ENCODE results near the gene C14orf119. TPM values are rescaled to one million over a fixed set of nuclear protein-coding genes. Genes with fewer than 3 reads are reported as not detected.

C14orf119 gene
- total RNA-seq, 4 donors from 2014 or later = 21.3 to 37.1 (median 28.9) TPM

DNA sequence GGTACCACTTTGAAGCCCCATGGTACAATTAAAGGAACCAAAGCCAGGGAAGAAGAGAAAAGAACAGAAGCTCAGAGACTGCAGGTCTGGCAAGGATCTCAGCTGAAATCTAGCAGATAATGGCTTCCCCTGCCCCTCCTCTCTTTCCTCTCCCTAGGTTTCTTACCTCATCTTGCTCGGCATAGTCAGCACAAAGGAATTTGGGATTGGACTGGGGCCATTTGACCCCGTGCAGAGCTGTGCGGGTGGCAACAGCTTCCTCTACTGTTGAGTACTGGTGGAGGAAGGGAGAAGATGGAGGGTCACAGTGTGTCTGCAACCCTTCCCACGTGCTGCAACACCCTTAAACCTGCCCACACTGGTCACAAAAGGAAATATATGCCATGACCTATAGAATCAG is 33.3 kb upstream of the C14orf119 start:
- no peaks in the 10 kb centered on the region for H3K9me3 ChIP-seq
- 28 to 49% methylated on average over 4 of the region's 4 CpGs for WGBS, 2 donors
- TF ChIP-seq, protein P1, sequence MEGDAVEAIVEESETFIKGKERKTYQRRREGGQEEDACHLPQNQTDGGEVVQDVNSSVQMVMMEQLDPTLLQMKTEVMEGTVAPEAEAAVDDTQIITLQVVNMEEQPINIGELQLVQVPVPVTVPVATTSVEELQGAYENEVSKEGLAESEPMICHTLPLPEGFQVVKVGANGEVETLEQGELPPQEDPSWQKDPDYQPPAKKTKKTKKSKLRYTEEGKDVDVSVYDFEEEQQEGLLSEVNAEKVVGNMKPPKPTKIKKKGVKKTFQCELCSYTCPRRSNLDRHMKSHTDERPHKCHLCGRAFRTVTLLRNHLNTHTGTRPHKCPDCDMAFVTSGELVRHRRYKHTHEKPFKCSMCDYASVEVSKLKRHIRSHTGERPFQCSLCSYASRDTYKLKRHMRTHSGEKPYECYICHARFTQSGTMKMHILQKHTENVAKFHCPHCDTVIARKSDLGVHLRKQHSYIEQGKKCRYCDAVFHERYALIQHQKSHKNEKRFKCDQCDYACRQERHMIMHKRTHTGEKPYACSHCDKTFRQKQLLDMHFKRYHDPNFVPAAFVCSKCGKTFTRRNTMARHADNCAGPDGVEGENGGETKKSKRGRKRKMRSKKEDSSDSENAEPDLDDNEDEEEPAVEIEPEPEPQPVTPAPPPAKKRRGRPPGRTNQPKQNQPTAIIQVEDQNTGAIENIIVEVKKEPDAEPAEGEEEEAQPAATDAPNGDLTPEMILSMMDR (IDR thresholded peaks at IDR 0.05) = no peak
- no peak for TF ChIP-seq POLR2A (IDR thresholded peaks at IDR 0.05)
- no peak overlapping the region for H3K4me3 ChIP-seq (replicated peaks in 1 of 3)
- H3K27me3 ChIP-seq = no peaks in the 10 kb centered on the region
- peak; percentile 71 to 84 for DNase-seq
- peaks cover 4 to 10% of the 10 kb centered on the region in 2 donors for H3K4me1 ChIP-seq
- peak overlapping the region; percentile 7 to 45 (median 22) for H3K27ac ChIP-seq
- intact Hi-C loops (cut with DNase I) = no loop called here
- H3K36me3 ChIP-seq = peaks cover 66 to 72% of the 10 kb centered on the region in 2 donors

DNA sequence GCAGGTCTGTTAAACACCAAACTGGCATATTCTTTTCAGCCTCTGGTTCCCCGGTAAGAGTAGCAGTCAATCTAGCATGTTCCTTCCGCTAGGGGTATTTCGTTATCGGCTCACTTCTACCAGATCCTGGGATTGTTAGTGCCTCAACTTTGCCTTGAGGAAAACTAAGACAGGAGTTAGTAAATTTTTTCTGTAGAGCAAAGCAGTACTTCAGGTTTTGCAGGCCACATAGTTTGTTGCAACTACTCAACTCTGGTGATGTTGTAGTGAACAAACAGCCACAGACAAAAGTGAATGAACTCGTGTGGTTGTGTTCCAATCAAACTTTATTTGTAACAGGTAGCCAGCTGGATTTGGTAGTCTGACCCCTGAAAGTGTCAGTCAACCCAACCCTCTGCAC is 31.7 kb upstream of the C14orf119 start:
- DNase-seq = no peak
- Histone ChIP-seq H3K27me3 (no peaks in the 10 kb centered on the region), H3K36me3 (peaks cover 81 to 86% of the 10 kb centered on the region in 2 donors), H3K4me3 (replicated peaks in 1 of 3) (no peak overlapping the region), H3K4me1 (peaks cover 4 to 6% of the 10 kb centered on the region in 2 donors), H3K9me3 (no peaks in the 10 kb centered on the region), H3K27ac (no peak overlapping the region)
- TF ChIP-seq, protein P1 (IDR thresholded peaks at IDR 0.05) = no peak
- TF ChIP-seq POLR2A (IDR thresholded peaks at IDR 0.05) = no peak
- intact Hi-C loops (cut with DNase I) = no loop called here
- 92 to 96% methylated on average over 5 of the region's 5 CpGs for WGBS, 2 donors

DNA sequence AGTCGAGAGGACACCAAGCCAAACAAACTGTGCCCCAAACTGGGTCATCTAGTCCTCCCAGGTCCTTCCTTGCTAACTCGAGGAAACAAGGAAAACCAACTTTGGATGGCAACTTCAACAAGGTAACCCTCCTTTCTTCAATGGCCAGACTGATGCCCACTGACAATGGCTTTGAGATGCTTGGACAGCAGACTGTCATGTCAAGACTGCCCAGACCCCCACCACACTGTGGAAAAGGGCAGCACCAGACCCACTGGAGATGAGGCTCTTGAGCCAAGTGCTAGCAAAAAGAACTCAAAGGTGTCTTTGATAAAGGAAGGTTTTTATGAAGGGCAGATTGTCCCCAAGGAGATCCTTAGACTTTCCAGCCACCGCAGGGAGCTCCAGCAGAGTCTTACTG is 28.9 kb upstream of the C14orf119 start:
- H3K4me1 ChIP-seq = peaks cover 12 to 13% of the 10 kb centered on the region in 2 donors
- H3K4me3 ChIP-seq (replicated peaks in 1 of 3) = no peak overlapping the region
- TF ChIP-seq POLR2A (IDR thresholded peaks at IDR 0.05) = no peak
- TF ChIP-seq, protein P1 (IDR thresholded peaks at IDR 0.05) = no peak
- no peaks in the 10 kb centered on the region for H3K27me3 ChIP-seq
- DNase-seq = no peak
- 84 to 85% methylated on average over 3 of the region's 3 CpGs for WGBS, 2 donors
- no peaks in the 10 kb centered on the region for H3K9me3 ChIP-seq
- peaks cover 57 to 61% of the 10 kb centered on the region in 2 donors for H3K36me3 ChIP-seq
- intact Hi-C loops (cut with DNase I) = loop anchor here (5.0 kb wide), 1 partner anchor 46 kb away; no protein-coding TSS in a partner anchor
- no peak overlapping the region for H3K27ac ChIP-seq

DNA sequence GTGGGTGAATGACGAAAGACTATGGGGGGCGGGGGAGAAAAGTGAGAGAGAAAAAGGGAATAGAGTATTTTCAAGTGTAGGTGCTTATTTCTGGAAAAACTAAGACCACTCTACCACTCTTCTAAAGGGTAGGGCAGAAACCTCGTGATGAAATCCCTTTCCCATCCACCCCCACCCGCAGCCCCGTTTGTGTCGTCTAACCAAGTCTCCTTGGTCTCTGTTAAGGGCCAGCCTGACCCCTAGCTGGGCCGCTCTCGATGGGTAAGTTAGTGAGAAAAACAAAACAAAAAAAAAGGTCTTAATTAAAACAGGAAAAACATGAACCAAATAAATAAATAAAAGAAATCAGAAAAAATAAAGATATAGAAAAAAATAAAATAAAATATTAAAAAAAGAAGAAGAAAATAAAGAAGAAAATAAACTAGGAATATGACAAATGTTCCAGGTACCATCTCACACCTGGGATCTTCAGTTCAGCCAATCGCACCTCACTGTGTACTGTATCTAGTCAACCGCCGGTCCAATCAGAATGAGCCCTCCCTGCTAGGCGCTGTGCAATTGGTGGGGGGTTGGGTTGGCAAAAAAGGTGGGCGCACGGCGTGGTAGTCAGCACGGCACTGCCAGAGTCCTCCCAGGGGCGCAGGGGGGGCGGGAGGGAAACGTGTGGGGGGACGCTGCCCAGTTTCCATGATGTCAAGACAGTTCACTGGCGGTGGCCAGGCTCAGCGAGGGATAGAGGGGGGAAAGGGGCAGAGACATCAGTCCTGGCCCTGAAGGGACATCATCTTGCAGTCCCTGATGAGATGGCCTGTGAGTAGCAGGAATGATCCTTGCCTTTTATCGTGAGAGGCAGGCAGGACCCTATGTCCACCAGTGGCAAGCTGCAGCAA is 28.2 kb upstream of the C14orf119 start:
- Histone ChIP-seq H3K9me3 (no peaks in the 10 kb centered on the region), H3K27ac (no peak overlapping the region), H3K36me3 (peaks cover 53 to 59% of the 10 kb centered on the region in 2 donors), H3K4me1 (peaks cover 17% of the 10 kb centered on the region in 2 donors), H3K27me3 (no peaks in the 10 kb centered on the region), H3K4me3 (replicated peaks in 1 of 3) (no peak overlapping the region)
- no peak for TF ChIP-seq POLR2A (IDR thresholded peaks at IDR 0.05)
- TF ChIP-seq, protein P1 (IDR thresholded peaks at IDR 0.05) = no peak
- DNase-seq = no peak
- intact Hi-C loops (cut with DNase I) = loop anchor here (5.0 kb wide), 1 partner anchor 45 kb away; no protein-coding TSS in a partner anchor
- 87 to 88% methylated on average over 18 to 23 of the region's 23 CpGs for WGBS, 2 donors

Data from thyroid gland (tissue), 4 donors.